ENCODE results near the gene KDM3B. TPM values are rescaled to one million over a fixed set of nuclear protein-coding genes. Genes with fewer than 3 reads are reported as not detected.
"Not testable (repeated sequence)": the region's sequence is repeated elsewhere in the genome, so short reads cannot be mapped to it uniquely, and the experiment has no call there.

The KDM3B gene
- total and polyA plus RNA-seq, 12 donors: 11.9 to 57.3 (median 46.7) TPM

DNA sequence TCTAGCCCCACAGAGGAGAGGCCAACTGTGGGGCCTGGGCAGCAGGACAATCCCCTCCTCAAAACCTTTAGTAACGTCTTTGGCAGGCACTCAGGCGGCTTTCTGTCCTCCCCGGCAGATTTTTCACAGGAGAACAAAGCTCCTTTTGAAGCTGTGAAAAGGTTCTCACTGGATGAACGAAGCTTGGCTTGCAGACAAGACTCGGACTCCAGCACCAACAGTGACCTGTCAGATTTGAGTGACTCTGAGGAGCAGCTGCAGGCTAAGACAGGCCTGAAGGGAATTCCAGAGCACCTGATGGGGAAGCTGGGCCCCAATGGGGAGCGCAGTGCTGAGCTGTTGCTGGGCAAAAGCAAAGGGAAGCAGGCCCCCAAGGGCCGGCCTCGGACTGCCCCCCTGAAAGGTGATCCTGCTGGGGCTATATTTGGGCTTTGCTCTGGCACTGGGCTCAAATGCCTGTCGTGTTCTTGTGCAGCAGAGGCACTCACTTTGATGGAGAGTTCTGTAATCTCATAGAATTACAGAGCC is 39.4 kb downstream of the KDM3B start:
- 39 to 63% methylated on average over 9 of the region's 9 CpGs for WGBS, 2 donors
- ATAC-seq: peak; percentile 82 to 98 (median 94)
- Histone ChIP-seq H3K4me1 (peaks cover 0 to 34% (median 9%) of the 10 kb centered on the region in 9 donors), H3K27ac (peak overlapping the region; percentile 50 to 86 (median 78)), H3K4me3 (peak overlapping the region in 2 of 10 donors; percentile 13 to 15), H3K36me3 (peaks cover 0 to 98% (median 43%) of the 10 kb centered on the region in 9 donors), H3K9me3 (no peaks in the 10 kb centered on the region), H3K27me3 (no peaks in the 10 kb centered on the region)
- TF ChIP-seq, protein P1, sequence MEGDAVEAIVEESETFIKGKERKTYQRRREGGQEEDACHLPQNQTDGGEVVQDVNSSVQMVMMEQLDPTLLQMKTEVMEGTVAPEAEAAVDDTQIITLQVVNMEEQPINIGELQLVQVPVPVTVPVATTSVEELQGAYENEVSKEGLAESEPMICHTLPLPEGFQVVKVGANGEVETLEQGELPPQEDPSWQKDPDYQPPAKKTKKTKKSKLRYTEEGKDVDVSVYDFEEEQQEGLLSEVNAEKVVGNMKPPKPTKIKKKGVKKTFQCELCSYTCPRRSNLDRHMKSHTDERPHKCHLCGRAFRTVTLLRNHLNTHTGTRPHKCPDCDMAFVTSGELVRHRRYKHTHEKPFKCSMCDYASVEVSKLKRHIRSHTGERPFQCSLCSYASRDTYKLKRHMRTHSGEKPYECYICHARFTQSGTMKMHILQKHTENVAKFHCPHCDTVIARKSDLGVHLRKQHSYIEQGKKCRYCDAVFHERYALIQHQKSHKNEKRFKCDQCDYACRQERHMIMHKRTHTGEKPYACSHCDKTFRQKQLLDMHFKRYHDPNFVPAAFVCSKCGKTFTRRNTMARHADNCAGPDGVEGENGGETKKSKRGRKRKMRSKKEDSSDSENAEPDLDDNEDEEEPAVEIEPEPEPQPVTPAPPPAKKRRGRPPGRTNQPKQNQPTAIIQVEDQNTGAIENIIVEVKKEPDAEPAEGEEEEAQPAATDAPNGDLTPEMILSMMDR (IDR thresholded peaks at IDR 0.05): no peak
- intact Hi-C loops (cut with DNase I): loop anchor here in 1 of 10 donors (5.0 kb wide), 1 partner anchor 35 kb away; no protein-coding TSS in a partner anchor
- DNase-seq: peak; percentile 37 to 57

DNA sequence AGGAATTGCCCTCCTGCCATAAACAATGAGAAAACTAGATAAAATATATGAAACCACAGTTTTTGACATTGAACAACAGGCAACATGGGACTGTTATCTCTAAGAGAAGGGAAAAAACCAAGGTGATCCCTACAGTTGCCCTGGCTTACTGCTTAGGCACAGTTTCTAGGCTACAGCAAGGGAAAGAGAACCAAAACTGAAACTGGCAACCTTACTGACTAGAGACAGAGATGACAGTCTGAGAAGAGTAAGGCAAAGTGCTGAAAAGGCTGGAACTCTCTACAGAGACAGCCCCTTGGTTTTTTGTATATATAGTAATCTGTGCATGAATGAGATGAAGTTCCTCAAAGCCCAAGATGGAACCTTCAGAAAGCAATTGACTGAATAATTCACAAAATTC is 50.2 kb downstream of the KDM3B start:
- Histone ChIP-seq H3K27ac (no peak overlapping the region), H3K4me3 (no peak overlapping the region), H3K36me3 (peaks cover 4 to 100% (median 62%) of the 10 kb centered on the region in 9 donors), H3K9me3 (no peaks in the 10 kb centered on the region), H3K4me1 (no peaks in the 10 kb centered on the region), H3K27me3 (no peaks in the 10 kb centered on the region)
- intact Hi-C loops (cut with DNase I): no loop called here
- DNase-seq (no peak), ATAC-seq (no peak)
- TF ChIP-seq, protein P1 (IDR thresholded peaks at IDR 0.05): no peak

DNA sequence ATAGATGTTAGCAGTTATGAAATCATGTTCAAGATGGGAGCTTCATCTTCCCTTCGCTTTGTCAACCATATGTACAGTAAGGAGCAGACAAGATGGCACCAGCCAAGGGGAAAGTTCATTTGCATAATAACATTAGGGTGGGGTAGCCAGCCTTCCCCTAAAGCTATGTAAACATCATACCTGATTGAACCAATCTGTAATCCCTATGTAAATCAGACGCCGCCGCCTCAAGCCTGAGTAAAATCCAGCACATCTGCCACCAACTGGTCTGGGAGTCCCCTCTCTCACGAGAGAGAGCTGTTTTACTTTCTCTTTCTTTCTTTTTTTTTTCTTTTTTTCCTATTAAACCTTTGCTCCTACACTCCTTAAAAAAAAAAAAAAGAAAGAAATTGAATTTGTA is 55.5 kb downstream of the KDM3B start:
- no peaks in the 10 kb centered on the region for H3K27me3 ChIP-seq
- H3K4me3 ChIP-seq: no peak overlapping the region
- DNase-seq (no peak), ATAC-seq (no peak)
- H3K4me1 ChIP-seq: no peaks in the 10 kb centered on the region
- peaks cover 0 to 89% (median 23%) of the 10 kb centered on the region in 9 donors for H3K36me3 ChIP-seq
- H3K27ac ChIP-seq: no peak overlapping the region
- H3K9me3 ChIP-seq: no peaks in the 10 kb centered on the region
- intact Hi-C loops (cut with DNase I): no loop called here
- TF ChIP-seq, protein P1 (IDR thresholded peaks at IDR 0.05): no peak
- 86 to 90% methylated on average over 5 of the region's 5 CpGs for WGBS, 2 donors

DNA sequence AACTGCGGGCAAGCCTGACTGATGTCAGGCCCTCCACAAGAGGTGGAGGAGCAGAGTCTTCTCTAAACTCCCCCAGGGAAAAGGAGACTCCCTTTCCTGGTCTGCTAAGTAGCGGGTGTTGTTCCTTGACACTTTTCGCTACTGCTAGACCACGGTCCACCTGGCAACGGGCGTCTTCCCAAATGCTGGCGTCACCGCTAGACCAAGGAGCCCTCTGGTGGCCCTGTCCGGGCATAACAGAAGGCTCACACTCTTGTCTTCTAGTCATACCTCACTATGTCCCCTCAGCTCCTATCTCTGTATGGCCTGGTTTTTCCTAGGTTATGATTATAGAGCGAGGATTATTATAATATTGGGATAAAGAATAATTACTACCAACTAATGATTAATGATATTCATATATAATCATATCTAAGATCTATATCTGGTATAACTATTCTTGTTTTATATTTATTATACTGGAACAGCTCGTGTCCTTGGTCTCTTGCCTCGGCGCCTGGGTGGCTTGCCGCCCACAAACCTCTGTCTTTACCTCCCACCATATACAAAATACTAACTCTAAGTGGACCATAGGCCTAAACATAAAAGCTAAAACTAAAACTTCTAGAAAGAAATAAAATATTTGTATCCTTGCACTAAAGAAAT is 58.6 kb downstream of the KDM3B start:
- not testable (repeated sequence) for H3K27ac ChIP-seq, ATAC-seq, H3K9me3 ChIP-seq, H3K4me3 ChIP-seq, H3K27me3 ChIP-seq, H3K4me1 ChIP-seq
- 74 to 79% methylated on average over 13 of the region's 14 CpGs for WGBS, 2 donors
- peak; percentile 29 to 61 for DNase-seq
- intact Hi-C loops (cut with DNase I): loop anchor here in 2 of 10 donors (10.0 kb wide), 1 partner anchor 46 kb away; no protein-coding TSS in a partner anchor
- TF ChIP-seq, protein P1 (IDR thresholded peaks at IDR 0.05): peak; percentile 20 to 66 (median 57)
- H3K36me3 ChIP-seq: peaks cover 0 to 90% (median 30%) of the 10 kb centered on the region in 9 donors

Measured in heart right ventricle (tissue), 16 donors.